ENCODE results near the gene AJAP1. TPM values are rescaled to one million over a fixed set of nuclear protein-coding genes. Genes with fewer than 3 reads are reported as not detected.
"Not testable (repeated sequence)": the region's sequence is repeated elsewhere in the genome, so short reads cannot be mapped to it uniquely, and the experiment has no call there.

AJAP1 gene
- total and polyA plus RNA-seq, 10 of the 15 experiments (the other 5 are each of a cell fraction or from before 2014, with no cell fraction given): not detected

GRCh38 chr1:4617506-4617905 lies 36.9 kb upstream of the AJAP1 start:
- in situ Hi-C loops (cut with MboI): no loop called here

DNA sequence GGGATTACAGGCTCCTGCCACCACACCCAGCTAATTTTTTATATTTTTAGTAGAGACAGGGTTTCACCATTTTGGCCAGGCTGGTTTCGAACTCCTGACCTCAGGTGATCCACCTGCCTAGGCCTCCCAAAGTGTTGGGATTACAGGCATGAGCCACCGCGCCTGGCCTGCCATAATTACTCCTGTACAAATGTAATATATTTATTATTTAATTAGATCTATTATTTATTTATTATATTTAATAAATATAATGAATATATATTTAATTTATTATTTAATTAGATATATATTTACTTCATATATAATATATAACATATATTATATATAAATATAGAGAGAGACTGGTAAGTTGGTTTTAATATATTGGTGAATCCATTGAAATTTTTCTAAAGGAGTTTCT lies 35.6 kb upstream of the AJAP1 start:
- RAD21 ChIA-PET (ENCODE audit: unreplicated experiment); intact Hi-C loops (cut with micrococcal nuclease; ENCODE audit: unreplicated experiment); H3K4me3 ChIP-seq; SMC1A ChIA-PET (ENCODE audit: uncharacterized antibody, unreplicated experiment); DNase-seq (ENCODE audit: low read depth, low spot score); H3K27ac ChIP-seq (ENCODE audit: control insufficient read depth, insufficient read depth); BruUV-seq (replicated peaks); H3K9me3 ChIP-seq (replicated peaks; ENCODE audit: control insufficient read depth, insufficient read depth, low read length); H3K27me3 ChIP-seq (replicated peaks in 1 of 2; ENCODE audit: control insufficient read depth in 2 of 2, insufficient read depth in 2 of 2, low read length in 1 of 2); H3K4me1 ChIP-seq (ENCODE audit: control insufficient read depth, insufficient read depth, low read length); H4K20me1 ChIP-seq (ENCODE audit: control insufficient read depth, insufficient read depth); H2AFZ ChIP-seq (ENCODE audit: control insufficient read depth, low read depth, low read length); ATAC-seq; H3K4me2 ChIP-seq (ENCODE audit: control insufficient read depth, insufficient read depth); FAIRE-seq; H3K79me2 ChIP-seq (ENCODE audit: control insufficient read depth, insufficient read depth, low read length); H3K36me3 ChIP-seq (ENCODE audit: control insufficient read depth in 2 of 2, insufficient read depth in 2 of 2, low read length in 1 of 2); H3K9ac ChIP-seq (ENCODE audit: control insufficient read depth, insufficient read depth, low read length); in situ Hi-C loops (cut with MboI); POLR2A ChIA-PET; CTCF ChIA-PET: not testable (repeated sequence)
- 65% methylated on average over 3 of the region's 3 CpGs for WGBS (ENCODE audit: insufficient coverage, insufficient replicate concordance, low lambda C conversion rate, missing lambda C conversion rate)

More at GRCh38 chr1:4617506-4617905, 36.9 kb upstream of the AJAP1 start:
- Histone ChIP-seq H3K4me1 (ENCODE audit: control insufficient read depth, insufficient read depth, low read length) (no peaks in the 10 kb centered on the region), H3K4me3 (no peak overlapping the region), H3K4me2 (ENCODE audit: control insufficient read depth, insufficient read depth) (no peak overlapping the region), H3K27ac (ENCODE audit: control insufficient read depth, insufficient read depth) (no peak overlapping the region), H3K79me2 (ENCODE audit: control insufficient read depth, insufficient read depth, low read length) (no peaks in the 10 kb centered on the region), H2AFZ (ENCODE audit: control insufficient read depth, low read depth, low read length) (no peak overlapping the region), H3K9me3 (replicated peaks; ENCODE audit: control insufficient read depth, insufficient read depth, low read length) (no peaks in the 10 kb centered on the region), H4K20me1 (ENCODE audit: control insufficient read depth, insufficient read depth) (no peaks in the 10 kb centered on the region), H3K36me3 (ENCODE audit: control insufficient read depth in 2 of 2, insufficient read depth in 2 of 2, low read length in 1 of 2) (no peaks in the 10 kb centered on the region), H3K27me3 (replicated peaks in 1 of 2; ENCODE audit: control insufficient read depth in 2 of 2, insufficient read depth in 2 of 2, low read length in 1 of 2) (no peaks in the 10 kb centered on the region), H3K9ac (ENCODE audit: control insufficient read depth, insufficient read depth, low read length) (no peak overlapping the region)
- CTCF ChIA-PET: no interaction called here
- WGBS (ENCODE audit: insufficient coverage, insufficient replicate concordance, low lambda C conversion rate, missing lambda C conversion rate): 40% methylated on average over 6 of the region's 6 CpGs
- RAD21 ChIA-PET (ENCODE audit: unreplicated experiment): no interaction called here
- DNase-seq (ENCODE audit: low read depth, low spot score): no peak
- intact Hi-C loops (cut with micrococcal nuclease; ENCODE audit: unreplicated experiment): no loop called here
- FAIRE-seq: no peak
- SMC1A ChIA-PET (ENCODE audit: uncharacterized antibody, unreplicated experiment): no interaction called here
- BruUV-seq (replicated peaks): no TSS peak
- POLR2A ChIA-PET: no interaction called here
- no peak for ATAC-seq
- TF ChIP-seq E2F4 (IDR thresholded peaks at IDR 0.05; ENCODE audit: low read depth, low read length): no peak
- TF ChIP-seq, protein P1, sequence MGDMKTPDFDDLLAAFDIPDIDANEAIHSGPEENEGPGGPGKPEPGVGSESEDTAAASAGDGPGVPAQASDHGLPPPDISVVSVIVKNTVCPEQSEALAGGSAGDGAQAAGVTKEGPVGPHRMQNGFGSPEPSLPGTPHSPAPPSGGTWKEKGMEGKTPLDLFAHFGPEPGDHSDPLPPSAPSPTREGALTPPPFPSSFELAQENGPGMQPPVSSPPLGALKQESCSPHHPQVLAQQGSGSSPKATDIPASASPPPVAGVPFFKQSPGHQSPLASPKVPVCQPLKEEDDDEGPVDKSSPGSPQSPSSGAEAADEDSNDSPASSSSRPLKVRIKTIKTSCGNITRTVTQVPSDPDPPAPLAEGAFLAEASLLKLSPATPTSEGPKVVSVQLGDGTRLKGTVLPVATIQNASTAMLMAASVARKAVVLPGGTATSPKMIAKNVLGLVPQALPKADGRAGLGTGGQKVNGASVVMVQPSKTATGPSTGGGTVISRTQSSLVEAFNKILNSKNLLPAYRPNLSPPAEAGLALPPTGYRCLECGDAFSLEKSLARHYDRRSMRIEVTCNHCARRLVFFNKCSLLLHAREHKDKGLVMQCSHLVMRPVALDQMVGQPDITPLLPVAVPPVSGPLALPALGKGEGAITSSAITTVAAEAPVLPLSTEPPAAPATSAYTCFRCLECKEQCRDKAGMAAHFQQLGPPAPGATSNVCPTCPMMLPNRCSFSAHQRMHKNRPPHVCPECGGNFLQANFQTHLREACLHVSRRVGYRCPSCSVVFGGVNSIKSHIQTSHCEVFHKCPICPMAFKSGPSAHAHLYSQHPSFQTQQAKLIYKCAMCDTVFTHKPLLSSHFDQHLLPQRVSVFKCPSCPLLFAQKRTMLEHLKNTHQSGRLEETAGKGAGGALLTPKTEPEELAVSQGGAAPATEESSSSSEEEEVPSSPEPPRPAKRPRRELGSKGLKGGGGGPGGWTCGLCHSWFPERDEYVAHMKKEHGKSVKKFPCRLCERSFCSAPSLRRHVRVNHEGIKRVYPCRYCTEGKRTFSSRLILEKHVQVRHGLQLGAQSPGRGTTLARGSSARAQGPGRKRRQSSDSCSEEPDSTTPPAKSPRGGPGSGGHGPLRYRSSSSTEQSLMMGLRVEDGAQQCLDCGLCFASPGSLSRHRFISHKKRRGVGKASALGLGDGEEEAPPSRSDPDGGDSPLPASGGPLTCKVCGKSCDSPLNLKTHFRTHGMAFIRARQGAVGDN (IDR thresholded peaks at IDR 0.05): no peak
- no peak for TF ChIP-seq EZH2 (IDR thresholded peaks at IDR 0.05; ENCODE audit: borderline replicate concordance, control insufficient read depth, low read depth, low read length)
- no peak for TF ChIP-seq CREB1 (IDR thresholded peaks at IDR 0.05; ENCODE audit: low read depth)
- TF ChIP-seq ATF7 (IDR thresholded peaks at IDR 0.05; ENCODE audit: low read depth): no peak
